GM18526 (cell line): ENCODE results near the gene PTPN4.

Experiments
- POLR2A ChIP-seq: IDR thresholded peaks from 3 replicates; pipeline ENCODE4 v1.6.1; 2011; ENCODE audit not compliant: insufficient read length; ENCODE audit errors: extremely low read depth

PTPN4 gene

DNA sequence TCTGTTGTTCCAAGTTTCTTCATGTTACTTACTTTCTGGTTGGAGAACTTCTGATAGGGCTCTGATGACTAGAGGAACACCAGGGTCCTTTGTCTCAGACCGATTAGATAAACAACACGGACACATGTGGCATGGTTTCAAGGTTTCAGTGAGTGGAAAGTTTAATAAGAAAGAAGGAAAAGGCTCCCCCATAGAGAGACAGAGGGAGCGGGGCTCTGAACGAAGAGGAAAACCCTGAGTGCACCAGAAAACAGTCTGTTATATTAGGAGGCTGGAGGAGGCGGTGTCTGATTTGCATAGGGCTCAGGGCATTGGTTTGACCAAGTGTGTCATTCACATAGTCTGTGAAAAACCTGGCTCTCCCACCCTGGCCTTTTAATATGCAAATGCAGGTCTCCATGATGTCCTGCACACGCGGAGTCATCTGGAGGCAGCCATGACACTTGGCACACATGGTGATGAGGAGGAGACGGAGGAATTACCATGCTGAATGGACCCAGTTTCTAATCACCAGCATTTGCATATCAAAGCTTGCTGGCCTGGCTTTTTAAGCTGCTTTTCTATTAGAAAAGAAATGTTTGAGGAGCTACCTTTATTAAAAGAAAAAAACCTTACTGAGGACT lies 94.2 kb downstream of the PTPN4 start:
- no peak for TF ChIP-seq POLR2A

DNA sequence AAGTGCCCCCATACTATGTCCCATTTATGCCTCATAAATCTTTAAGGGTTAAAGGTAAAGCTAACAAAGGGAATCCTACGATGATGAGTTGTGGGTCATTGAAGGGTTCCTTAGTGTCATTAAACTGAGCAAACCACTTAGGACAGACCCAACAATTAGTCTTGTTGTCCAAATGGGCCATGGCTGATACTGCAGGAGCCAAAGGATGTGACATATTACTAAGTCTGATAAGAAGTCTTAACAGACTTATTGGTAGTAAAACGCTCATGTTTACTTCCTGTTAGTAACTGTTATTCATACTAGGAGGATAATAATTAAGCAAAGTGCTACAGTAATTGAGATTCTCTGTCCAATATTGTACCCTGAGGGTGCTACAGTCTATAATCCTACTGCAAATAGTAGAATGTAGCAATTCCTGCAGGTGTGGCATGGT lies 96.8 kb downstream of the PTPN4 start:
- TF ChIP-seq POLR2A, result no peak

DNA sequence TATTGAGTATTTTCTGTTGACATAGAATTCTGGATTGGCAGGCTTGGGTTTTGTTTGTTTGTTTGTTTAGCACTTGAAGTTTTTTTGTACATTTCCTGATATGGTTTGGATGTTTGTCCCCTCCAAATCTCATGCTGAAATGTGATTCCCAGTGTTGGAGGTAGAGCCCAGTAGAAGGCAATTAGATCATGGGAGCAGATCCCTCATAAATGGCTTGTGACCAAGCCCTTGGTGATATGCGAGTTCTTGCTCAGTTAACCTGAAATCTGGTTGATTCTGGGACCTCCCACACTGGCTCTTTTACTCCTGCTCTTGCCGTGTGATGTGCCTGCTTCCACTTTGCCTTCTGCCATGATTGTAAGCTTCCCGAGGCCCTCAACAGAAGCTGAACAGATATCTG lies 98.0 kb downstream of the PTPN4 start:
- no peak for TF ChIP-seq POLR2A

DNA sequence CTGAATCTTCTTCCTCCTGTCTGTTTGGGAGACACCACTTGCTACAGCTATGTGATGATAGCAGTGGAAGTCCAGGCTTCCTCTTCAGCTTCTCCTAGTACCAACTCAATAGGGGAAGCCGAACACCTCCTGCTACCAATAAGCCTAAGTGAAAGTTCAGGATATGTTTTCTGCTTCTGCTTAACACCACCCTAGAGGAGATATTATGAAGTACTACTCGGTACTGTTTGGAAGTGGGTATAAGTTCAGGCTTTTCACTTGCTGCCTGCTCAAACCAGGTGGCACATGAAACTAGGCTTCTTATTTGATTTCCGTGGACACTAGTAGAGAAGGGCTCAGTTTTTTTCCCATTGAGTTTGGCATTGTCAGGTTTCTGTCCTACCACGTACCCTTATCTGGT lies 99.8 kb downstream of the PTPN4 start:
- no peak for TF ChIP-seq POLR2A

DNA sequence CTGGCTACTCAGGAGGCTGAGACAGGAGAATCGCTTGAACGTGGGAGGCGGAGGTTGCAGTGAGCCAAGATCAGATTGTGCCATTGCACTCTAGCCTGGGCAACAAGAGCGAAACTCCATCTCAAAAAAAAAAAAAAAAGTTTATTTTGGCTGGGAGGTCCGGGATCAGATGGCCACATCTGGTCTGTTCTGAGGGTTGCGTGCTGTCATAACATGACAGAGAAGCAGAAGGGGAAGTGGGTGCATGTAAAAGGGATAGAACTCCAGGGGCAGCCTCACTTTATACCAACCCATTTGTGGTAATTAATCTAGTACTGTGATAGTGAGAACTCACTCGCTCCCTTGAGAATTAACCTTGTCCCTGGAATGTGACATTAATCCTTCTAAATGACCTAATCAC lies 101.2 kb downstream of the PTPN4 start:
- TF ChIP-seq POLR2A, result no peak

DNA sequence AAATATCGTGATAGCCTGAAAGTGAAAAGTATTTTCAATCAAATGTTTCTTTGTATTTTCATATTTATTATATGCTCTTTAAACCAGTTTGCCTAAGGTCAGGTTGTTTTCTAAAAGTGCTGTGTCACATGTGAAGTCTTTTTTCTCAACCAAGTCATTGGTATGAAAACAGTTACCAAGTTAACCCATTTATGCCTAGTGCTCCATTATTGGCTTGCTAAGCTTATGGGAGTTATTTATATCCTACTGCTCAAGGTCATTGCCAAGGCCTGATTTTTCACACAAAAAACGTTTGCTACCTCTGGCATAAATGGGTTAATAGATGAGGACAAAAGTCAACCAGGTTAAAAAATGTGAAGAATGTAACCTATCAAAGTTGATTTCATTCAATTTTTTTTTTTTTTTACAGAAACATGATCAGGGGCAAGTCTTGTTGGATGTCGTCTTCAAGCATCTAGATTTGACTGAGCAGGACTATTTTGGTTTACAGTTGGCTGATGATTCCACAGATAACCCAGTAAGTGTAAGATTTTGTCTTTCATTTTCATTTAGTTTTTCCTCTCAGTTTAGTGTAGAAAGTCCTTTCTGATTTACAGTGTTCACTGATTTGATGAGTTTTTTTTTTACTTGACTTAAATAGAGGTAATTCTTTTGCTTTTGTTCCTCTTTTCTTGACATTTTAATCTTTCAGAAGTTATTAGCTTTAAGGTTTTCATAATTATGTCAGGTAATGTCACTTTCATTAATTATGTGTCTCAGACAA lies 102.6 kb downstream of the PTPN4 start:
- no peak for TF ChIP-seq POLR2A

DNA sequence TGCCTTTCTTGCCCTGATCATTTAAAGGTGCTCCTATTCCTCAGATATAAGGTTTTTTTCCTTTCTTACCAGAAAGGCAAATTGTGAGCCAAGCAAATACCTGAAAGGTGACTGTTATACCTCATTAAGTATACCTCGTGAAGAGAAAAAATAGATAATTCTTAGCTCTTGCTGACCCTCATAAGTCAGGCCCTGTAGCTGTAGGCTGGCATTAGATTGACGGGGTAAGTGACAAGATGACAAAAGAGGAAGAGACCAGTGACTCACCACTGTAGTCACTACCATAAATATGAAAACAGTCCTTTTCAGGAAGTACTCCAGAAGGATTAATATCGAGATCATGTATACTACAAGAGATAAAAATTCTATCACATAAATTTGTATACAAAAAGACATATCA lies 104.6 kb downstream of the PTPN4 start:
- no peak for TF ChIP-seq POLR2A

DNA sequence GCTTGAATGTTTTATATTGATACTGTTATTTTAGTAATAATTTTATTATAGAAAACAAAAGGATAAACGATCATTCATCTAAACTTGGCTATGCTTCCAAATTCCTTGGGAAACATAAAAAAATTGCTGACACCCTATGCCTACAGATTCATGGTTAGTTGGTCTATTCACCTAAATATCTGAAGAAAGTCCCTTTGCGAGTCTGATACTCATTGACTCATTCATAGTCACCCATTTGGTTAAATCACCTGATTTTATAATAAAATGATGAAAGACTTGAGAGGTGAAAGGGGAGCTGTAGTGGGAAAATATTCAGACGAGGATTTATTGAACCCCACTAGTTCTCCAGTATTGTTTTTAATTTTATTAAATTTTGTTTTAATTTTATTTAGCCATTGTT lies 112.0 kb downstream of the PTPN4 start:
- no peak for TF ChIP-seq POLR2A

DNA sequence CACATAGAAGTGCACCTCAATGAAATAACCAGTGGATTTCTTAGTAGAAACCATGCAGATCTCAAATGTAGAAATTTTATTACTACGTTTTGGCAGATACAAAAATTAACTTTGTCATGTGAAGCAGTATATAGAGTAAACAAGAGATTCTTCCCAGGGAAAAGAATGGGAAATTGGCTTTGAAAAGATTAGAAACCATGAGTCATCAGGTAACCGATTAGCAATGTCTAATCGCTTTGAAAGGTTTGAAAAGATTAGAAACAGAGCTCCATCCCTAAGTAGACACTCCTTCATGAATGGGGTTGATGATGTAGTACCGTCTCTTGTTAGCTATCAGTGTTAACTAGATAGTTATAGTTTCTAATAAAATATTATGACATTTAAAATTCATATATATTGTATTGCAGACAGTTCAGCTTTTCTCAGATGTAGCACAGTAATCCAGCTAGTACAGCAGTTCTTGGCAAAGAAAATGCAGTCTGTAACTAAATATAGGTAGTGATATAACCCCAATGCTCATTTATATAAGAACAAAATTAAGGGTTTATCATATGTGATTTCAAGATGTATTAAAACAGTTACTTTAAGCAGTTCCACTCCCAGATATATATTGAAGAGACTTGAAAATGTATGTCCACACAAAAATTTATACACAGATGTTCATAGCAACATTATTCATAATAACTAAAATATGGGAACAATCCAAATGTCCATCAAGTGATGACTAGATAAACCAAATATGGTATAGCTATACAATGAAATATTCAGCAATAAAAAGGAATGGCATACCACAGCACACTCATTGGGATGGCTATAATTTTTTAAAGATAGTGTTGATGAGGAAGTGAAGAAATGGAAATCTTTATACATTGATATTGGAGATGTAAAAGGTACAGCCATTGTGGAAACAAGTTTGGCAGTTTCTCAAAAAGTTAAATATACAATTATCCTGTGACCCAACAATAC lies 113.9 kb downstream of the PTPN4 start:
- TF ChIP-seq POLR2A, result no peak

DNA sequence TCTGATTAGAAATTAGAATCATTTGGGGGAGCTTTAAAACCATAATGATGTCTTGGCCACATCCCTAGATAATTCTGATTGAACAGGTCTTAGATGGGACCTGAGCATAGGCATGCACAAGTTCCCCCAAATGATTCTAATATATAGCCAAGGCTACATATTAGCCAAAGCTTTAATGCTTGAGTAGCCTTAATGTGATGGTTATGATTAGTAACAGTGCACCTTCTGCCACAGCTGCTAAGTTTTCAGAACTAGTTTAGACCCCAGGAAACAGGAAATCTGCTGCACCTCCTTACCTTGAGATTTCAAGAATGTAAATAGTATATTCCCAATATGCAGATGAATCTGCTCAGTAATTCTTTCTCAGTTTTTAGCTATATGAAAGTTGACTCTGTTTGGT lies 119.8 kb downstream of the PTPN4 start:
- no peak for TF ChIP-seq POLR2A

DNA sequence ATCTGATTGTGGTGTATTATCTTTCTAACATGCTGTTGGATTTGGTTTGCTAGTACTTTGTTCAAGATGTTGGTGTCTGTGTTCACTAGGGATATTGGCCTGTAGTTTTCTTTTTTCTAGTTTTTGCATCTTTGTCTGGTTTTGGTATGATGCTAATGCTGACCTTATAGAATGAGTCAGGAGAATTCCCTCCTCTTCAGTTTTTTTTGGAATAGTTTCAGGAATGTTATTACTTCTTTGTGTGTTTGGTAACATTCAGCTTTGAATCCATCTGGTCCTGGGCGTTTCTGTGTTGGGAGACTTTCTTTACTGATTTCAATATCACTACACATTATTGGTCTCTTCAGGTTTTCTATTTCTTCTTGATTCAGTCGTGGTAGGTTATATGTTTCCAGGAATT lies 129.0 kb downstream of the PTPN4 start:
- TF ChIP-seq POLR2A, result no peak

DNA sequence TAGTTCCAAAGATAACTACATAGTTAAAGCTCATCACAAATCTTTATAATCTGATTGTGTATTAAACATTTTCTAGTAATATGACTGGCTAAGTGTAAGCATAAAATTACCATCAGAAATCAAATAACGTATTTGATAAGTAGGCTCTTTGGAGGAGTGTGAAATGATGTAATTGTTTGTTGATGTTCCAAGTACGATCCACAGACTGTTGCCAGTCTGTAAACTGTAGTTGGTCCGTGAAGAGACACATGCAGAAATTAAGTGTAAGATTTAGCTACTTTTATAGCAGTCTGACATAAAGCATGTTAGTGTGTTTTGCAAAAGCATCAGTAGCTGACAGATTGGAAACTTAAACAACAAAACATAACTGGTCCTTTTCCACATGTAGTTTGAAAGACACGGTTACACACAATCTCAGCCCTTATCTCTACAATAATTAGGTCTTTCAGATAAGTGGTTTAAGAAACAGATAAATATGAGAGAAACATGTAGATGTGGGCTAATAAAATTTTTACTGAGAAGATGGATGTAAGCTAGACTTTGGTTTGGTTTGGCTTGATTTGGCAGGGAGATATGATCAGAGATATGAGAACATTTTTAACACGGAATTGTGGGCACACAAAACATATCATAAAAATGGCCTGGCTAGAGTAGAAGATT lies 138.1 kb downstream of the PTPN4 start:
- TF ChIP-seq POLR2A, result no peak

DNA sequence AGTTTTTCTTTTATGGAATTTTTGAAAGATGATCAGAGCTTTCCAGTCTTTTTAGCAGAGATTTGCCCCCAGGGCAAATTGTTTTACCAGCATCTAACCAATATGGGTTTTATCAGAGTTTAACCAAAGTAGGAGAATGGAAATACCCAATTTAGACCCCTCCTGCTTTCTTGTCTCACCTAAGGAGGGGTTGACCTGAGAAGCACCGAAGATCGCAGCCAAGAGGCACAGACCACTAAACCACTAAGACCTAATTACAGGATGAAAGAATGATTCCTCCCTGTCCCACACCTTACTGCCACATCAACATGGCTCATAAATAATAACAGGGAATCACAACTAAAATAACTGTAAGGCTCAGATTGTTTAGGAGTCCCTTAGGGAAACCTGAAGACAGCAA lies 141.3 kb downstream of the PTPN4 start:
- TF ChIP-seq POLR2A, result no peak

DNA sequence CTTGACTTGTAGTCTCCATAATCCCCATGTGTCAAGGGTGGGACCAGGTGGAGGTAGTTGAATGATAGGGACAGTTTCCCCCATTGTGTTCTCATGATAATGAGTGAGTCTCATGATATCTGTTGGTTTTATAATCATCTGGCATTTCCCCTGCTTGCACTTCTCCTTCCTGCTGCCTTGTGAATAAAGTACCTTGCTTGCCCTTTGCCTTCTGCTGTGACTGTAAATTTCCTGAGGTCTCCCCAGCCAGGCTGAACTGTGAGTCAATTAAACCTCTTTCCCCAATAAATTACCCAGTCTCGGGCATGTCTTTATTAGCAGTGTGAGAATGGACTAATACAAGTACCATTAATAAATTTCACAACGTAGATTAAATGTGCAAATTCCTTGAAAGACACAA lies 150.8 kb downstream of the PTPN4 start:
- TF ChIP-seq POLR2A, result no peak

DNA sequence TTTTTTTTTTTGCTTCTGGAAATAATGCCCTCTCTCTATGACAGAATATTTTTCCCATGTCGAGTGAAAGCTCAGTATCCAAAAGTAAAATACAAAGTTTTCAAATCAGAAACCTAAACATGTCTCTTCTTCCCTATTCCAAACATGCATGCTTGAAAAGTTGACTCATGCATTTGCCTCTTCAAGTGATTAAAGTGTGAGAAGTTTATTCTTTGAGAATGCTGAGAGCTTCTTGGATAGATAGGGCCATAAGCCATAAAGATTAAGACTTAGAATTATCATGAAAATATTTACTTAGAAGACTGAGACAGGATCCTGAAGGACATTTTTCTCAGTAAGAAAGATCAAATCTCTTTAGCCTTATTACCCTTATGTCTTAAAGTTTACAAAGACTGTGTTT lies 154.5 kb downstream of the PTPN4 start:
- no peak for TF ChIP-seq POLR2A
